Erythroblast (primary cell): ENCODE results near the gene RPS4Y1.

Source experiments
- DNase-seq, 2 experiments: peaks; one replicate each; lab custom pipeline; 2025; lab: John Stamatoyannopoulos, UW
- GATA1 ChIP-seq: IDR thresholded peaks from 2 replicates; pipeline ENCODE4 v1.6.1; 2011; ENCODE audit warnings: low read depth, mild to moderate bottlenecking, control low read depth, low read length, moderate library complexity
- POLR2A ChIP-seq: IDR thresholded peaks from 2 replicates; pipeline ENCODE4 v1.6.1; 2011; ENCODE audit warnings: mild to moderate bottlenecking, low read length

The RPS4Y1 gene

GRCh38 chrY:2859782-2860181, 18.4 kb downstream of the RPS4Y1 start:
- DNase-seq = peak; percentile 1 to 2
- TF ChIP-seq POLR2A = no peak
- no peak for TF ChIP-seq GATA1

GRCh38 chrY:2860511-2860910, 19.1 kb downstream of the RPS4Y1 start:
- TF ChIP-seq POLR2A (no peak), GATA1 (no peak)
- peak; percentile 63 to 65 for DNase-seq

GRCh38 chrY:2866581-2866980, 25.2 kb downstream of the RPS4Y1 start:
- DNase-seq = no peak
- no peak for TF ChIP-seq POLR2A
- no peak for TF ChIP-seq GATA1

- no peak for DNase-seq
- no peak for TF ChIP-seq POLR2A
- TF ChIP-seq GATA1 = no peak
Measured at GRCh38 chrY:2867469-2867868, 26.1 kb downstream of the RPS4Y1 start.

- no peak for DNase-seq
- TF ChIP-seq GATA1 (no peak), POLR2A (no peak)
Measured at GRCh38 chrY:2868035-2868607, 26.7 kb downstream of the RPS4Y1 start.

GRCh38 chrY:2872234-2872633, 30.8 kb downstream of the RPS4Y1 start:
- peak in 1 of 2 experiments; percentile 1 for DNase-seq

GRCh38 chrY:2874211-2874610, 32.8 kb downstream of the RPS4Y1 start:
- TF ChIP-seq GATA1 (no peak), POLR2A (no peak)
- no peak for DNase-seq

- TF ChIP-seq POLR2A (no peak), GATA1 (no peak)
- DNase-seq = peak in 1 of 2 experiments; percentile 5
Measured at GRCh38 chrY:2883561-2883960, 42.2 kb downstream of the RPS4Y1 start.

GRCh38 chrY:2885880-2886279, 44.5 kb downstream of the RPS4Y1 start:
- no peak for DNase-seq
- TF ChIP-seq POLR2A (no peak), GATA1 (no peak)

GRCh38 chrY:2887386-2887785, 46.0 kb downstream of the RPS4Y1 start:
- TF ChIP-seq POLR2A (no peak), GATA1 (no peak)
- DNase-seq = no peak

GRCh38 chrY:2887955-2888354, 46.6 kb downstream of the RPS4Y1 start:
- DNase-seq = no peak
- TF ChIP-seq POLR2A (no peak), GATA1 (no peak)

- DNase-seq = no peak
- no peak for TF ChIP-seq POLR2A
- TF ChIP-seq GATA1 = no peak
Measured at GRCh38 chrY:2893471-2893870, 52.1 kb downstream of the RPS4Y1 start.

- TF ChIP-seq POLR2A (no peak), GATA1 (no peak)
- no peak for DNase-seq
Measured at GRCh38 chrY:2896050-2896449, 54.6 kb downstream of the RPS4Y1 start.

GRCh38 chrY:2907356-2907755, 66.0 kb downstream of the RPS4Y1 start:
- TF ChIP-seq POLR2A (no peak), GATA1 (no peak)

GRCh38 chrY:2913066-2913815, 71.8 kb downstream of the RPS4Y1 start:
- TF ChIP-seq GATA1 (no peak), POLR2A (no peak)
- peak; percentile 68 to 73 for DNase-seq

More at GRCh38 chrY:2907356-2907755, 66.0 kb downstream of the RPS4Y1 start:
- DNase-seq = no peak
